Ascending aorta (tissue), 2 donors: ENCODE data around the gene BAIAP2L1. TPM values are rescaled to one million over a fixed set of nuclear protein-coding genes. Genes with fewer than 3 reads are reported as not detected.

ENCODE experiments used
- DNase-seq, 2 donors: peaks; one replicate each; pipeline ENCODE4 v3.0.0-alpha.2; 2019; ENCODE audit warnings: low spot score in 2 of 2
- H3K27ac ChIP-seq, 2 donors: fragments of 200-600 bp; sonication (generic); one replicate each; pipeline ENCODE4 v1.5.1; 2016 to 2017; ENCODE audit warnings: mild to moderate bottlenecking in 1 of 2
- H3K27me3 ChIP-seq: fragments of 200-600 bp; sonication (generic); one replicate; pipeline ENCODE4 v1.5.1; 2017
- H3K36me3 ChIP-seq, 2 donors: fragments of 200-600 bp; sonication (generic); one replicate each; pipeline ENCODE4 v1.5.1; 2016
- H3K4me1 ChIP-seq, 2 donors: fragments of 200-600 bp; sonication (generic); one replicate each; pipeline ENCODE4 v1.5.1; 2016 to 2017; ENCODE audit warnings: mild to moderate bottlenecking in 1 of 2
- H3K4me3 ChIP-seq, 2 donors: fragments of 200-600 bp; sonication (generic); one replicate each; pipeline ENCODE4 v1.5.1; 2016 to 2017; ENCODE audit warnings: mild to moderate bottlenecking in 1 of 2
- H3K9me3 ChIP-seq, 2 donors: fragments of 200-600 bp; sonication (generic); one replicate each; pipeline ENCODE4 v1.5.1; 2016
- CTCF ChIP-seq, 3 experiments: fragments of 200-600 bp in 2 of 3; fragments of 450-650 bp in 1 of 3; sonication (generic) in 2 of 3; IDR thresholded peaks; one replicate each; pipeline ENCODE4 v1.5.1; 2016 to 2019; ENCODE audit warnings: antibody characterized with exemption in 3 of 3, mild to moderate bottlenecking in 1 of 3, moderate library complexity in 1 of 3
- intact Hi-C: fragments of 100-400 bp; cut with DNase I; formaldehyde crosslinking; loops from one replicate; pipeline ENCODE4 v1.15.1; 2023
- total RNA-seq: library from RNA; depleted of rRNA; stranded (reverse); fragments of >200 nt; gene quantifications from one replicate; pipeline ENCODE4 v1.1.0, GENCODE V29; 2016

BAIAP2L1 gene
- total RNA-seq, 1 donor from 2014 or later = 2.8 TPM

- H3K36me3 ChIP-seq = no peaks in the 10 kb centered on the region
- intact Hi-C loops = no loop called here
These were observed 48.3 kb downstream of the BAIAP2L1 start for GRCh38 chr7:98352621-98353020.

GRCh38 chr7:98351136-98351535 is 49.8 kb downstream of the BAIAP2L1 start:
- DNase-seq = no peak
- intact Hi-C loops = no loop called here
- TF ChIP-seq CTCF (IDR thresholded peaks at IDR 0.05) = no peak

More at GRCh38 chr7:98352621-98353020, 48.3 kb downstream of the BAIAP2L1 start:
- no peak for DNase-seq
- H3K4me1 ChIP-seq = no peaks in the 10 kb centered on the region
- TF ChIP-seq CTCF (IDR thresholded peaks at IDR 0.05) = no peak
- no peak overlapping the region for H3K27ac ChIP-seq
- H3K9me3 ChIP-seq = no peaks in the 10 kb centered on the region
- no peak overlapping the region for H3K4me3 ChIP-seq
- no peaks in the 10 kb centered on the region for H3K27me3 ChIP-seq

GRCh38 chr7:98348726-98349474 is 52.0 kb downstream of the BAIAP2L1 start:
- DNase-seq = no peak
- Histone ChIP-seq H3K27ac (no peak overlapping the region), H3K4me3 (no peak overlapping the region), H3K4me1 (no peaks in the 10 kb centered on the region), H3K36me3 (no peaks in the 10 kb centered on the region), H3K9me3 (no peaks in the 10 kb centered on the region), H3K27me3 (no peaks in the 10 kb centered on the region)
- no peak for TF ChIP-seq CTCF (IDR thresholded peaks at IDR 0.05)
- intact Hi-C loops = no loop called here

More at GRCh38 chr7:98351136-98351535, 49.8 kb downstream of the BAIAP2L1 start:
- Histone ChIP-seq H3K27me3 (no peaks in the 10 kb centered on the region), H3K9me3 (no peaks in the 10 kb centered on the region), H3K4me3 (no peak overlapping the region), H3K4me1 (no peaks in the 10 kb centered on the region), H3K36me3 (no peaks in the 10 kb centered on the region), H3K27ac (no peak overlapping the region)

GRCh38 chr7:98346515-98347069 is 54.3 kb downstream of the BAIAP2L1 start:
- intact Hi-C loops = no loop called here
- TF ChIP-seq CTCF (IDR thresholded peaks at IDR 0.05) = no peak

GRCh38 chr7:98341106-98341505 is 59.8 kb downstream of the BAIAP2L1 start:
- TF ChIP-seq CTCF (IDR thresholded peaks at IDR 0.05) = no peak
- intact Hi-C loops = no loop called here
- Histone ChIP-seq H3K36me3 (no peaks in the 10 kb centered on the region), H3K27ac (no peak overlapping the region), H3K4me1 (no peaks in the 10 kb centered on the region), H3K27me3 (no peaks in the 10 kb centered on the region), H3K4me3 (no peak overlapping the region), H3K9me3 (no peaks in the 10 kb centered on the region)
- DNase-seq = no peak

More at GRCh38 chr7:98346515-98347069, 54.3 kb downstream of the BAIAP2L1 start:
- no peak overlapping the region for H3K27ac ChIP-seq
- no peaks in the 10 kb centered on the region for H3K4me1 ChIP-seq
- H3K27me3 ChIP-seq = no peaks in the 10 kb centered on the region
- no peak for DNase-seq
- H3K36me3 ChIP-seq = no peaks in the 10 kb centered on the region
- H3K9me3 ChIP-seq = no peaks in the 10 kb centered on the region
- H3K4me3 ChIP-seq = no peak overlapping the region
